NCI-H187 treated with DMSO at 0.1 percent for 48 hours (cell line): ENCODE results near the gene HNRNPCL4.
"Not testable (repeated sequence)": the region's sequence is repeated elsewhere in the genome, so short reads cannot be mapped to it uniquely, and the experiment has no call there.

Experiments used
- DNase-seq: peaks from one replicate; lab custom pipeline; 2025; lab: John Stamatoyannopoulos, UW

HNRNPCL4 gene

DNA sequence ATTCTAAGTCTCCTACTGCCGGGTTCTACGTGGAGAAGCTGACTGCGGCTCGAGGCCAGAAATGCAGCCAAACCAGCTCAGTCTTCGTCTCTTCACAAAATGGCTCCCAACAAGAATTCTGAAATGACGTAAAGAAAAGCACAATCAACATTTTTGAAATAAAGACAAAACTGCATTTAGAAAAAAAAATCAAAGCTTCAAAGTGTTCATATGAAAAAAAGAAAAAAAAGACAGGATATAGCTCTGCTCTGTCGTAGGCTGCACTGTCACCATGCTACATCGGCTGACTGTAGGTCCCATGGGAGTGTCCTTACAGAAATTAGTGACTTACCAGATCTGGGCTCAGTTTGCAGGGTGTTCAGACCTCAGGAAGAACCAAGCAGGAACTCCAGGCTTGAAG lies at the start of gene HNRNPCL4:
Gene HNRNPCL4 (minus strand): TSS at position 101 of the 400 bp plus-strand sequence. CDS start 164 bp downstream, outside the sequence.
- DNase-seq: not testable (repeated sequence)

- not testable (repeated sequence) for DNase-seq
These were observed 43.3 kb upstream of the HNRNPCL4 start for GRCh38 chr1:13208712-13209111.

GRCh38 chr1:13201309-13201708 lies 35.9 kb upstream of the HNRNPCL4 start, which contains the start of gene PRAMEF13:
TSS of gene PRAMEF13 (minus strand) at chr1:13201409. CDS start at chr1:13199589, 1,820 bp downstream.
- not testable (repeated sequence) for DNase-seq

DNA sequence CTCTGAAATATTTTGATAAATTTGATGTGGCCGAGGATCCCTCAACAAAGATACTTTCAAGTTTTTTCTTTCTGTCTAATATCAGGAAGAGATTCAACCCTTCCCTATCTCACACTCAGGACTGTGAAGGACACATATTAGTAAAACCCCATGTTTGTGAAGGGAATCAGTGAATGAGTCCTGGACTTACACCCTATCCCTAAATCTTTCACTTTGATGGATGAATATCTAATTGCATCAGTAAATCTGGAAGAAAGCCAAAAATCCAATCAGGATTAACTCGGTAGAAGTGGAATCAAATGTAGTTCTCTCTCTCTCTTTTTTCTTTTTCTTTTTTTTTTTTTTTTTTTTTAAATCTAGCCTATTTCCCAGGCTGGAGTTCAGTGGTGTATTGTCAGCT lies 6.1 kb upstream of the HNRNPCL4 start, which contains the start of gene PRAMEF9:
Gene PRAMEF9 (plus strand): TSS at position 301 of the 400 bp plus-strand sequence. CDS start 3,433 bp downstream, outside the sequence.
- not testable (repeated sequence) for DNase-seq

DNA sequence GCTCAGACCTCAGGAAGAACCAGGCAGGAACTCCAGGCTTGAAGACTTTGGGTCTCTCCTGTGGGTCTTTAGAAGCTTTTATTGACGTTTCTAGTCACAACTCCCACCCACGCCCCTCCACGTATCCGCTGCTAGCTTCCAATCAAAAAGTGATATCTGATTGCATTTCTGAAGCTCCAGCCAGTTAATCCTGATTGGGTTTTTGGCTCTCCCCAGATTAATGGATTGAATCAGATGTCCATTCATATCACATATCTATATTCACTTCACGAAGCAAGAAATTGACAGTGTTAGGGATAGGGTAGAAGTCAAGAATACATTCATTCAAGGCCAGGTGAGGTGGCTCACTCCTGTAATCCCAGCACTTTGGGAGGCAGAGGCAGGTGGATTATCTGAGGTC lies 9.5 kb downstream of the HNRNPCL4 start, which contains the start of gene PRAMEF26:
Gene PRAMEF26 (minus strand): TSS at position 101 of the 400 bp plus-strand sequence. CDS start 2,914 bp downstream, outside the sequence.
- not testable (repeated sequence) for DNase-seq

- not testable (repeated sequence) for DNase-seq
These were observed 48.7 kb downstream of the HNRNPCL4 start, which contains the start of gene HNRNPCL2 for GRCh38 chr1:13116754-13117153. TSS of gene HNRNPCL2 (minus strand) at chr1:13116854. CDS start at chr1:13116400, 454 bp downstream.
